GF-D8 (cell line): ENCODE data around the gene SLC24A3.

Source experiments
- DNase-seq: peaks from one replicate; lab custom pipeline; 2025; lab: John Stamatoyannopoulos, UW

The SLC24A3 gene

GRCh38 chr20:19212469-19212815, at the start of gene SLC24A3:
Gene SLC24A3 (plus strand): TSS chr20:19212642.
- no peak for DNase-seq

DNA sequence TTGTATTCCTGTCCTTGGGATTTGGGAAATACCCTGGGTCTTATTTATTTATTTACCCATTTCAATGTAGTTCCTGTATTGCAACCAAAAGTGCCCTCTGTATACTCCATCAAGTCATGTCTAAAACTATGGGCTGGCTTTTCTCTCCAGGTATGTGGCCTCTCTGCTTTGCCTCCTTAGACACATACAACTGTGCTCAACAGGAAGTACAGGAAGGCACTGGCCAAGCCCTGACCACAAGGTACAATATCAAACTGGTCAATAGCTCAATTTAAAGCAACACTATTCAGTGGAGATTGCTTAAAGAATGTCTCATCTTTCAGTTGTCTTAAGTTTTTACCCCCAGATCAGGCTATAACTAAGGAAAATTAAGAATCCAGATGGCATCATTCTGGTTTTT, 42.3 kb upstream of the SLC24A3 start:
- no peak for DNase-seq

GRCh38 chr20:19172637-19173036, 39.8 kb upstream of the SLC24A3 start:
- no peak for DNase-seq

DNA sequence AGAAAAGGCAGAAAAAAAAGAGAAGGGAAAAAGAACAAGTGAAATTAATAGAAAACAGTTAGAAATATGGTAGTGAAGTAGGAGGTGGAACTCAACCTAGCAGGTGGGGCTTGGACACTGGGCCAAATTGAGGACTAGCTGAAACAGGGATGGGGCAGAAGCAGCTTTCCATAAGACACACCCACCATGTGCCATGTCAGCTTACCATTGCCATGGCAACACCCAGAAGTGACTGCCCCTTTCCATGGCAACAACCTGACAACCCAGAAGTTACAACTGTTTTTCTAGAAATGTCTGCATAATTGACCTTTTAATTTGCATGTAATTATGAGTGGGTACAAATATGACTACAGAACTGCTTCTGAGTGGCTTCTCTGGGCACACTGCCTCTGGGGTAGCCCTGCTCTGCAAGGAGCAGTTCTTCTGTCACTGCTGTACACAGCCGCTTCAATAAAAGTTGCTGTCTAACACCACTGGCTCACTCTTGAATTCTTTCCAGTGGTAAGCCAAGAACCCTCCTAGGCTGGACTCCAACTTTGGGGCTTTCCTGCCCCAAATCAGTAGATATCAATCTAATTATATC, 35.9 kb upstream of the SLC24A3 start:
- no peak for DNase-seq

GRCh38 chr20:19181552-19181951, 30.9 kb upstream of the SLC24A3 start:
- no peak for DNase-seq

DNA sequence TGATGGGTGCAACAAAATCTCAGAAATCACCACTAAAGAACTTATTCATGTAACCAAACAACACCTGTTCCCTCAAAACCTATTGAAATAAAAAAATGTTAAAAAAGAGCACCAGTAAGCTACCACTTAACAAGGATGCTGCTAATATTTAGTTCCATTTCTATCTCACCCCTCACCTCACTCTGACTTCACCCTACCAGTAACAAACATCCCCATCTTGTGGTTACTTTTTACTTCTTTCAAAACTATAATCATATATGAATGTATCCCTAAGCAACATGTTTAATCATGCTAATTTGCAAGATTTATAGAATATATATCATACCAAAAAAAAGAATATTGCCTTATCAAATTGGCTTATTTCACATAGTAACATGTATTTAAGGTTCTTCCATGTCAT, 27.4 kb upstream of the SLC24A3 start:
- DNase-seq = no peak

- no peak for DNase-seq
Measured at GRCh38 chr20:19193349-19193748, 19.1 kb upstream of the SLC24A3 start.

DNA sequence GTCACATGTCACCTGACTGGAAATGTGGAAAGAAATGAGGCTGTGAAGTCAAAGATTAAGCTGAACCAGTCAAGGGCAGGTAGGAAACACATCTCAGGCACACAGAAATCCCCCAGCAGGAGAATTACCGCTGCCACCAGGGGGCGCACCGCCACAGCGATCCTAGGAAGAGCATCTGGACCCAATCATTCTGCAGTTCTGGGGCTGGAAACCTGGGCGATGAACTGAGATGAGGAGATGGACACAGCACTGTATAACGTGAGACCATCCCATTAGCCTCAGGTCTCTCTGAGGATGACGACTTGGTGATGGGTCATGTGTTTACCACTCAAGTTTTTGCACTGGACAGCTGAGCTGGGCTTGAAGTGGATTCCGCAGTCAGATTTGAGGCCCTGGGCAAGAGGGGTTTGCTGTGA, 6.5 kb upstream of the SLC24A3 start:
- DNase-seq = no peak

GRCh38 chr20:19207541-19207940, 4.9 kb upstream of the SLC24A3 start:
- no peak for DNase-seq

GRCh38 chr20:19210391-19211155, 1.9 kb upstream of the SLC24A3 start:
- DNase-seq = no peak

DNA sequence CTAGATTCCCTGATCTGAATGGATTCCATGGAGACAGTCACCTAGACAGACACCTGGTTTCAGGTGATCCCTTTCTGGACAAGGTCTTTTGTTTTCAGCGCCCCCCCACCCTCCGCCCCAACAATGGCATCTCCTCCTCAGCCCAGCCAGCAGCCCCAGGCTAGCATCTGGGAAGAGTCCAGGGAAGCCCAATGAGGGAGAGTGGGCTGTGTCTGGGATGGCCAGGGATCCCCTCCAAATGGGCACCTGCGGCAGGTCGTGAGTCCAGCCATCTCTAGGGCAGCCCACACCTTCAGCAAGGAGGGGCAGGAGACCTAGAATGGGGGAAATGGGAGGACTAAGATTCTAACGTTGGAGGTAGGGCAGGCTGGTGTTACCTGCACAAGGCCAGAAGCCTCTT, 1.2 kb upstream of the SLC24A3 start:
- DNase-seq = no peak

DNA sequence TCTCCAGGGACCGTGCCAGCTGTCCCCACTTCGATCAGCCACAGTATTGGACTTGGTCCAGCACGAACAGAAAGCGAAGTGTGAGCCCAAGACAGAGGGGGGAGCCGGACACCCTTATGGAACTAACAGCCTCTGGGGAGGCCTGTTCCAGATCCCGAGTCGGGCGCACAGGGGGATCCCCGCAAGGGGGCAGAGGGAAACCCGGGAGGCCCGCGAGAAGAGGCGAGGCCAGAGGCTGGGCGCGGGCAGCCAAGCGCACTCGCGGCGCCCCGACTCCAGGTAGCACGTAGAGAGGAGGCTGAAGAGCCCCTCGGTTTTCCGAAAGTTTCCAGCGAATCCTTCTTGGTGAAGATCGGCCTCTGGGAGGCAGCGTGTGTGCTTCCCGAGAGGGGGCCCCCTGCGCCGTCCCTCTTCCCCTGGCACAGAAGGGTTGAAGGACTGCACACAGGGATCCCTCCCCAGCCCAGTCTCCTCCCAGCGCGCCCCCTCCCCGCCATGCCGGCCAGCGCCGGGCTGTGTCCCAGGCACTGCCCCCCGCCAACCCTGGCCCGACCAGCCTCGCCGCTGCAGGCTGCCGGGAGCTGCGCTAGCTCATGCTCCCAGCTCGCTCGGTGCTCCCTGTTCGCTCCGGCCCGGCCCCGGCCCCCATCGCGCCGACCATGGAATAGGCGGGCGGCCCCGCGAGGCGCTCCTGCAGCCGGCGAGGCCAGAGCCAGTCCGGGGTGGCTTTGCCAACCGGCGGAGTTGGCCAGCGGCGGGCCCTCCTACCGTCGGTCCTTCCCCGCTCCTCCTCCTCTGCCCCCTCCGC, 577 bp upstream of the SLC24A3 start:
- DNase-seq = no peak

DNA sequence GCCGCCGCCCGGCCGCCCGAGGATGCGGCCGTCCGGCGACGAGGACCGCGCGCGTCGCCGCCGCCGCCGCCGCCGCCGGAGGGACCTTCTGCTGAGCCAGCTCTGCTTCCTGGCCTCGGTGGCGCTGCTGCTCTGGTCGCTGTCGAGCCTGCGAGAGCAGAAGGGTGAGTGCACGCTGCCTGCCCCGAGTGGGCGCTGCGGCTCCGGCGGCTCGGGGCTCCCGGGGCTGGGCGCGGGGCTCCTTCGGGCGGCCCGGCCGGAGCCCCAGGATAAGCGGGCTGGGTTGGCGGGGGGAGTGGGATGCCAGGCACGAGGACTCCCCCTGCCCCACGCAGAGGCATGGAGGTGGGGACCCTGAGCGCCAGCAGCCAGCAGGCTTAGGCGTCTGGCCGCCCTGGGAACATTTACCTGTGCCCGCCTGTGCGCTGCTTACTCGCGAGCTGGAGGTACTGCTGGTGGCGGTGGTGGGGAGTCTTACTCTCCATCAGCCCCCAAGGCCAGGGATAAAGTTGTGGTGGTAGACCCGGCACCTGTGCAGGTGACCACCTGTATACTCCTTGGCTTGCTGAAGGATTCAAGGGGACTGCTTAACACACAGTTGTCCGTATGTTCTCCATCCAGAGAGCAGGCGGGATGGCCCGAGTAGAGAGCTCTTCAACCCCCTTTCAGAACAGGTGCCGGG, 520 bp downstream of the SLC24A3 start:
- DNase-seq = no peak

GRCh38 chr20:19213946-19214490, 1.6 kb downstream of the SLC24A3 start:
- DNase-seq = no peak

DNA sequence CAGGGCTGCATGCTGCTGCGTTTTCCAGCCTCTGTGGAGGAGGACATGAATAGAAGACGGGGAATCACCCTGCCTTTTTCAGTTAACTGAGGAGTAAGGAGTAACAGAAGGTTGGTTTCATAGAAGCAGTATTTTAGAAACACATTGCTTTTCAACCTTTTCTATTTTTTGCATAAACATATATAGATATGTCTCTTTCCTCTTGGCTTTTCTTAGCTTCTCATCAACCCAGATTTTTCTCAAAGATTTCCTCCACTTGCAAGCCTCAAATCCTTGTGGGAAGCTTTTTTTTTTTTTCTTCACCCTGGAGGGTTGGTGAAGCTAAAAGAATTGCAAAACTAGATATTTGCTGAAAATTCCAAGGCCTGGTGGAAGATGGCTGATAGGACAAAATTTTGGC, 6.0 kb downstream of the SLC24A3 start:
- no peak for DNase-seq

DNA sequence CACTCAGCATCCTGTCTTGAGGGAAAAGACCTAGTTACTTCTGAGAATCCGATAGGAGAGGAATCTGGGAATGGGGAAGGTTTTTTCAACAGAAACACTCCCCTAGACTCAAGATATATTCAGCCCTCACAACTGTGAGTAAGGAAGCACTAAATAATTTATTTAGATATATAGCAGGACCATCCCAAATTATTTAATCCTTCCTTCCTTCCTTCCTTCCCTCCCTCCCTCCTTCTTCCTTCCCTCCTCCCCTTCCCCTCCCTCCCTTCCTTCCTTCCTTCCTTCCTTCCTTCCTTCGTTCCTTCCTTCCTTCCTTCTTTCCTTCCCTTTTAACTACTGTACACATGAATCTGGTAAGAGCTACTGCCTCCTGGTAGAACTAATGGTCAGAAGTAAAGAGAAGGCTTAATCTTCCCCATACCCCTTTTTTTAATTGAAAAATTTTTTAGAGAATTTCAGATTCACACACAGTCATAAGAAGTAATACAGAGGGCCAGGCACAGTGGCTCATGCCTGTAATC, 10.1 kb downstream of the SLC24A3 start:
- no peak for DNase-seq

DNA sequence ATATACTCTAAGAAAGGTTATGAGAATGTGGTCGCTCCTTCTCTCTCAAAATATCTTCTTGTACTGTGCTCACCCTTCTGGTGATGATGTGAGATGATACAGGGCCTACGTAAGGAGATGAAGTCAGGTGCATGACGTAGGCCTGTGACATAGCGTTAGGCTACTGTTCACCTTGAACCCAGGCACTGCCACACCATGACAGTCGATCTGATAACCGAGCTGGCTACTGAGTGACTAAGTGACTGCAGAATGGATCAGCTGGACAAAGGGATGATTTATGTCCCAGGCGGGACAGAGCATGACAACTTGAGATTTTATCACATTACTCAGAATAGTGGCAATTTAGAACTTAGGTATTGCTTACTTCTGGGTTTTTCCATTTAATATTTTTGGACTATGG, 11.2 kb downstream of the SLC24A3 start:
- no peak for DNase-seq

GRCh38 chr20:19231359-19232035, 19.1 kb downstream of the SLC24A3 start:
- DNase-seq = no peak

DNA sequence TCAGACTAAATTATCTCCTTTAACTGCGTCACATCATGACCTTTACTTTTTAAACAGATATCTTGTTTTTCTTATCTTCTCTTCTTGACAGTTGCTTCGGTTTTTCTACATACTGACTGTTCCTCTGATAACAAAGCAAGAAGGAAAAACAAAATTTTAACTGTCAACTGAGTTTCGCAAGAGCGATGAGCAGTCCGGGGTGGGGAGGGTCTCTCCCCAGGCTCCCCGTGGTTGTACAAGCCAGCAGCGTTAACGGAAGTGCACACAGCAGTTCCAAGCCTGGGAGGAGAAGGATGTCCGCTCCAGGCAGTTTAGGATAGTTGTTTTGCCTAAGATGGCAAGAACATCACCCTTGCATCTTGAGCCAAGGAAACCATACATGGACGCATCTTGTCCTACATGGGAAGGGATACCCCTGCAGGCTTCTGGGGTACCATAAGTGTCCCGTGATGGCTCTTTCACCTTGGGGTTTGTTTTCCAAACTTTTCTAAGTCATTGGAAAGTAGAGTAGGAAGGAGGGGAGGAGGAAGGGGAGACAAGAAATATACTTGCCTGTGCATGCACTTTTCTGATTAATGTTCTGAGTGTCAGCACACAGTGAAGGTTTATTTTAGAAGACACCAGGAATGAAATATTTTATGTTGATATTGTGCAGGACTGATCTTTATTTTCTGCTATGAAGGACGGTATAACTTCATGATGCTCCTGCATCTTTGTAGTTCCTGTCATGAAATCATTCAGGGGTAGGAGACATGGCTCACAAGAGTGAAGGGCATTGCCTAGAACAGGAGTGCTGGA, 20.8 kb downstream of the SLC24A3 start:
- no peak for DNase-seq

DNA sequence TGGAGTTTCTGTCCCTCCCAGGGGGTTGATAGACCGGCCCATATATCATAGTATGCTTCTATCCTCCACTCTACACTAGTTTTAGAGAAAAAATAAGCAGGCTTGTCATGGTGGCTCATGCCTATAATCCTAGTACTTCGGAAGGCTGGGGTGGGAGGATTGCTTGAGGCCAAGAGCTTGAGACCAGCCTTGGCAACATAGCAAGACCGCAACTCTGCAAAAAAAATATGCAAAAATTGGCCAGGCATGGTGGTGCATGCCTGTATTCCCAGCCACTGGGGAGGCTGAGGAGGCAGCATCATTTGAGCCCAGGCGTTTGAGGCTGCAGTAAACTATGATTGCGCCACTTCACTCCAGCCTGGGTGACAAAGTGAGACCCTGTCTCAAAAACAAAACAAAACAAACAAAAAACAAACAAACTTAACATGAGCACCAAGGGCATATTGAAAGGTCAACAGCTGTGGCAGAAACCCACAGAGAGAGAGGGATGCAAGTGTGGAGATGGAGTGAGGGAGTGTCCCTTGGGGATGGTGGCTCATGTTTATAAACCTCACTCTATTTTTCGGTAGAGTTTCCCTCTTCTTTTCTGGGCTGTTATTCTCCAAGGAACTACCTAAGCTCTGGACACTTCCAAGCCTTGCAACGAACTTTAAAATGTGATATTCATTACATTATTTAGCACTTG, 24.1 kb downstream of the SLC24A3 start:
- DNase-seq = no peak
